ENCODE data around the gene PRPH2.
"Not testable (repeated sequence)": the region's sequence is repeated elsewhere in the genome, so short reads cannot be mapped to it uniquely, and the experiment has no call there.

The PRPH2 gene

GRCh38 chr6:42742116-42742894, 19.9 kb upstream of the PRPH2 start:
- DNase-seq, result peak in 2 of 56 donors; percentile 2 to 7

DNA sequence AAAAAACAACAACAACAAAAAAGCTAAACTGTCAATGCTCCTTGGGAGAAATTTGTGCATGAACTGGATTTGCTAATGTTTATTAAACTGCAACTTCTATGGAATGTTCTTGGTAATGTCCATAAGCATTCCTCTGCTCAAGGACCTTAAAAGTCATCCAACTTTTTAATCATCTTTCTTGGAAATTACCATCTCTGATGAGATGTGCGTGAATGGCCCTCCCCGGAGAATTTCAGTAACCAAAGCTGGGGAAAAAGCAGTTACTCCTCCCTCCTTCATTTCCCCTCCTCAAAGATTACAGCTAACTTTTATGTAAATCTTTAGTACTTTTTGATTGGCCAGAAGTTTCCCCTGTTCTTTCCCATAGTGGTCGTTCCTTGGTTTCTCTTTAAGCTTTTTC, 18.3 kb upstream of the PRPH2 start:
- no peak for DNase-seq

DNA sequence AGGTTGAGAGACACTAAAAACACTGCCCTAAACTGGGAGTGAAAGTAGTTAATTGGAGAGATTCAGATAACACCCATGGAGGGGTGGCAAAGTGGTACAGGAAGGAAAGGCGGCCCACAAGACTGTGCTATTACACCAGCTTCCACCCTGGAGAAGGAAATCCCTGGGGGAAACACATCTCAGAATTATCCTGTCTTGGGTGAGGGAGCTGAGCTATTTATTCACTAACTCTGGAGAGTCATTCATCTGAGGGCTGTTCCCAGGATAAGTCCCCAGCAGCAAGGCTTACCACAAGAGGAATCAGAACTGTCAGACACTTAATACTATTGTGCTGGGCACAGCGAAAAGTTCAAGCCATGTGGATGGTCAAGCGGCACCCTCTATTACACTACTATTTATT, 13.6 kb upstream of the PRPH2 start:
- no peak for DNase-seq

GRCh38 chr6:42733867-42734481, 11.6 kb upstream of the PRPH2 start:
- DNase-seq, result not testable (repeated sequence)

DNA sequence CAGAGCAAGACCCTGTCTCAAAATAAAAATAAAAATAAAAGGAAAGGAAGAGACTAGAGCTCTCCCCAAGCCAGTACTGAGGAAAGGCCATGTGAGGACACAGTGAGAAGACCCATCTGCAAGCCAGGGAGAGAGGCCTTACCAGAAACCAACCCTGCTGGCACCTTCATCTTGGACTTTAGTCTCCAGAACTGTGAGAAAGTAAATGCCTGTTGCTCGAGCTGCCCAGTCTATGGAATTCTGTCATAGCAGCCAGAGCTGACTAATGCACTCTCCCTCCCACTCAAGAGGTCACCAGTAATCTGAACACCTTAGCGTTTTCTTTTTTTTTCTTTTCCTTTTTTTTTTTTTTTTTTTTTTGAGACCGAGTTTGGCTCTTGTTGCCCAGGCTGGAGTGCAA, 7.3 kb upstream of the PRPH2 start:
- DNase-seq, result no peak

GRCh38 chr6:42727627-42728026, 5.2 kb upstream of the PRPH2 start:
- DNase-seq, result no peak

DNA sequence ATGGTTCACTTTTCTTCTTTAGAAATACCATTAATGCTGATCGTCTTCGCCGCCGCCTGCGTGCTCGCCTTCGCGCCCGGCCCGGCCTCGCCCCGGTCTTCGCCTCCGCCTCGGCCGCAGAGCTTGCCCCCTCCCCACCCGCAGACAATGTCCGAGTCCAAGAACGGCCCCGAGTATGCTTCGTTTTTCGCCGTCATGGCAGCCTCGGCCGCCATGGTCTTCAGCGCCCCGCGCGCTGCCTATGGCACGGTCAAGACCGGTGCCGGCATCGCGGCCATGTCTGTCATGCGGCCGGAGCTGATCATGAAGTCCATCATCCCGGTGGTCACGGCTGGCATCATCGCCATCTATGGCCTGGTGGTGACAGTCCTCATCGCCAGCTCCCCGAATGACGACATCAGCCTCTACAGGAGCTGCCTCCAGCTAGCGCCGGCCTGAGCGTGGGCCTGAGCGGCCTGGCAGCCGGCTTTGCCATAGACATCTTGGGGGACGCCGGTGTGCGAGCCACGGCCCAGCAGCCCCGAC, 4.8 kb upstream of the PRPH2 start:
- peak in 26 of 56 donors; percentile 3 to 47 (median 20) for DNase-seq

GRCh38 chr6:42726485-42727086, 4.2 kb upstream of the PRPH2 start:
- DNase-seq, result peak in 46 of 56 donors; percentile 2 to 81 (median 46)

- no peak for DNase-seq
Measured at GRCh38 chr6:42726026-42726425, 3.6 kb upstream of the PRPH2 start.

DNA sequence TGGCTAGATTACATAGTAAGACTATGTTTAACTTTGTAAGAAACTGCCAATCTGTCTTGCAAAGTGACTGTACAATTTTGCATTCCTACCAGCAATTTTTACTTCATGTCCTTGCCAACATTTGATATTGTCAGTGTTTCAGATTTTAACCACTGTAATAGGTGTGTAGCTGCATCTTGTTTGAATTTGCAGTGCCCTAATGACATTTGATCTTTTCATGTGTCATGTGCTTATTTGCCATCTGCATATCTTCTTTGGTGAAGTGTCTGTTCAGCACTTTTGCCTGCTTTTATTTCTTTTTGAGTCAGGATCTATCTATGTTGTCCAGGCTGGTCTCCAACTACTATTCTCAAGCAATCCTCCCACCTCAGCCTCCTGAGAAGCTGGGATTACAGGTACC, 2.4 kb upstream of the PRPH2 start:
- DNase-seq, result no peak

DNA sequence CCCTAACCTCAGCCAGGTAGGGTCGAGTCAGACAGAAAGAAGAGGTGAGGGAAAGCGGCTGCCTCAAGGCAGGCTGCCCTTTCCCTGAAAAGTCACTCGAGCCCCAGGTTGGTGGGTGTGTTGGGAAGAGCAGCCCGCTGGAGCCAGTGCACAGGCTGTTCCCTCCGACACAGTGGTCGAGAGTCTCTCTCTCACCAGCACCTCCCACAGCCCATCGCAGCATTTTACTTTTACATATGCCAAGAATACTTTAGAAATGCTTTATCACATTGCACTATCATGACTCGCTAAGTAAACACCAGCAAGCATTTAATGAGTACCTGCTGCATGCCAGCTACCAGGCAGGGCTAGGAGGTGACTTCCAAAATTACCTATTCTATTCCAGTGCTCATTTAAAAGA, 1.7 kb downstream of the PRPH2 start:
- DNase-seq, result no peak

- no peak for DNase-seq
Measured at GRCh38 chr6:42715871-42716270, 6.5 kb downstream of the PRPH2 start.

DNA sequence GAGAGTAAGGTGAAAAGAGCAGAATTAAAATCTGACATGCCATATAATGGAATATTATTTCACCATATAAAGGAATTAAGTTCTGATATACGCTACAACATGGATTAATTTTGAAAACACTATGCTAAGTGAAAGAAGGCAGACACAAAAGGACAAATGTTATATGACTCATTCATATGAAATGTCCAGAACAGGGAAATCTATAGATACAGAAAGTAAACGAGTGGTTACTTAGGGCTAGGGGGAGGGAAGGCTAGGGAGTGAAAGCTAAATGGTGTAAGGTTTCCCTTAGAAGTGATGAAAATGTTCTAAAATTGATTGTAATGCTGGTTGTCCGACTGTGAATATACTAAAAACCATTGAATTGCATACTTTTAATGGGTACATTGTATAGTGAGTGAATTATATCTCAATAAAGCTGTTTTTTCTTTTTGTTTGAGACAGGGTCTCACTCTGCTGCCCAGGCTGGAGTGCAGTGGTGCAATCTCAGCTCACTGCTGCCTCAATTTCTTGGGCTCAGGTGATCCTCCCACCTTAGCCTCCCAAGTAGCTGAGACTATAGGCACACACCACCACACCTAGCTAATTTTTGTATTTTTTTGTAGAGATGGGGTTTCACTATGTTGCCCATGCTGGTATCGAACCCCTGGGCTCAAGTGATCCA, 8.2 kb downstream of the PRPH2 start:
- DNase-seq, result no peak

- DNase-seq, result no peak
Measured at GRCh38 chr6:42711930-42712329, 10.5 kb downstream of the PRPH2 start.

GRCh38 chr6:42710316-42710715, 12.1 kb downstream of the PRPH2 start:
- peak in 2 of 56 donors; percentile 4 to 9 for DNase-seq

DNA sequence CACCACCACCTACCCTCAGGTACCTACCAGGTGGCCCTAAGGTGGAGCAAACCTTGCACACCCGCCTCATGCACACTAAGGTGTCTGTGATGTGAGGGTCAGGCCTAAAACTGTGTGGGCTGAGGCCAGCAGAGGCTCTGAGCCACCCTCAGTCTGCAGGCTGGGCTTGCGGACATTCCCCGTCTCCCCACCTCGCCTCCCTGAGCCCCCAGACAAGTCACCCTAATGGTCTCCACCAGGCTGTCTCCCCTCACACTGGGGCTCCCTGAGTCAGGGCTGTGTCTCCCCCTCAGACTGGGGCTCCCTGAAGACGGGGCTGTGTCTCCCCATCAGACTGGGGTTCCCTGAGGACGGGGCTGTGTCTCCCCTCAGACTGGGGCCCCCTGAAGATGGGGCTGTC, 12.5 kb downstream of the PRPH2 start:
- no peak for DNase-seq

DNA sequence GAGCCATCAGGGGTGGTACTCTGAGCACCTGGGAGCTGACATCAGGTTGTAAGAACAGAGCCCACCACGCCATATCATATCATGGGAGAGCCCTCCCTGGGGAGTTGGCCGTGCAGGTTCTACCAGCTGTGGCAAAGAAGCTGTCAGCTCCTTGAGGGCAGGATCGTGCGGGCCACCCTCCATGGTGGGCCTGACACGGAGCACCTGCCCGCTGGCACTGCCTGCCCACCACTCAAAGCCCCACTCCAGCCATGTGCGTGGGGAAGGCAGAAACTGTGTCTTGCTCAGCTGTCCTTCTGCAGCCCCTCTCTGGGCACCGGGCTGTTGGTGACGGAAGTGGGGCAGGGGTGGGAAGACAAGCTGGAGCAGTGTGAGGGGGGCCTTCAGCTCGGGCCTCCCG, 14.3 kb downstream of the PRPH2 start:
- DNase-seq, result no peak

GRCh38 chr6:42707595-42707994, 14.8 kb downstream of the PRPH2 start:
- DNase-seq, result no peak

- DNase-seq, result no peak
Measured at GRCh38 chr6:42704937-42705374, 17.4 kb downstream of the PRPH2 start.

DNA sequence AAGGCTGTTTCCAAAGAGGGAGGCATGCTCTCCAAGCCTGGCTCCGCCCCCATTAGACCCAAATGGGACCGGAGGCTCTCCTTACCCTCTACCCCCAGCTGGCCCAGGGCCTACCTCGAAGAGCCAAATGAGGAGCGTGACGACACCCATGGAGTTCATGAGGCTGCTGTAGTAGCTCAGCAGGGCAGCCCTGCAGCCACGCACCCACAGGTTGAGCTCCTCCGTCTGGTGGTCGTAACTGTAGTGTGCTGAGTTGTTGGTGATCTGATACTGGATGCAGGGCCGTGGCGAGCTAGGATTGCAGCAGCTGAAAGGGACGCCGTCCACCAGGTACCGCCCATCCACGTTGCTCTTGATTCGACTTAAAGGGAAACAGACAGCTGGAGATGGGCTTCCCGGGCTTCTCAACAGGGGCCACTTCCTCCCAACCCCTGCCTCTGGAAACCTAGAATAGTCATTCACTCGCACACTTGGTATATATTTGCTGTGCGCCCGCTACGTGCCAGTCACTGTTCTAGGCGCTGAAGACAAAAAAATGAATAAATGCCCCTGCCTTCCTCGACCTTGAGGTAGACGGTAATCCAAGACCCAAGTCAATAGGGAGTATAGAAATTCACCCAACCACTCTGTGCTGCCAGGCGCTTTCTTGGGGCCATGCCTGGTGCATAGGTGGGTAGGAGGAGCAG, 18.0 kb downstream of the PRPH2 start:
- peak in 13 of 56 donors; percentile 3 to 21 (median 11) for DNase-seq

- not testable (repeated sequence) for DNase-seq
Measured at GRCh38 chr6:42702786-42703185, 19.6 kb downstream of the PRPH2 start.

Measured in amygdala (tissue), 56 donors.